Measurements from ENCODE around the gene GLIS2.

Gene GLIS2

DNA sequence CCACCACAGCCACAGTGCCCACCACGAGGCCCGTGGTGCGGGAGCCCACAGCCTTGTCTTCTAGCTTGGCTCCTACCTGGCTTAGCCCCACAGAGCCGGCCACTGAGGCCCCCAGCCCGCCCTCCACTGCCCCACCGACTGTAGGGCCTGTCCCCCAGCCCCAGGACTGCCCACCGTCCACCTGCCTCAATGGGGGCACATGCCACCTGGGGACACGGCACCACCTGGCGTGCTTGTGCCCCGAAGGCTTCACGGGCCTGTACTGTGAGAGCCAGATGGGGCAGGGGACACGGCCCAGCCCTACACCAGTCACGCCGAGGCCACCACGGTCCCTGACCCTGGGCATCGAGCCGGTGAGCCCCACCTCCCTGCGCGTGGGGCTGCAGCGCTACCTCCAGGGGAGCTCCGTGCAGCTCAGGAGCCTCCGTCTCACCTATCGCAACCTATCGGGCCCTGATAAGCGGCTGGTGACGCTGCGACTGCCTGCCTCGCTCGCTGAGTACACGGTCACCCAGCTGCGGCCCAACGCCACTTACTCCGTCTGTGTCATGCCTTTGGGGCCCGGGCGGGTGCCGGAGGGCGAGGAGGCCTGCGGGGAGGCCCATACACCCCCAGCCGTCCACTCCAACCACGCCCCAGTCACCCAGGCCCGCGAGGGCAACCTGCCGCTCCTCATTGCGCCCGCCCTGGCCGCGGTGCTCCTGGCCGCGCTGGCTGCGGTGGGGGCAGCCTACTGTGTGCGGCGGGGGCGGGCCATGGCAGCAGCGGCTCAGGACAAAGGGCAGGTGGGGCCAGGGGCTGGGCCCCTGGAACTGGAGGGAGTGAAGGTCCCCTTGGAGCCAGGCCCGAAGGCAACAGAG, 66.3 kb downstream of the GLIS2 start:
- DNase-seq (ENCODE audit: low read depth in 2 of 2): no peak

DNA sequence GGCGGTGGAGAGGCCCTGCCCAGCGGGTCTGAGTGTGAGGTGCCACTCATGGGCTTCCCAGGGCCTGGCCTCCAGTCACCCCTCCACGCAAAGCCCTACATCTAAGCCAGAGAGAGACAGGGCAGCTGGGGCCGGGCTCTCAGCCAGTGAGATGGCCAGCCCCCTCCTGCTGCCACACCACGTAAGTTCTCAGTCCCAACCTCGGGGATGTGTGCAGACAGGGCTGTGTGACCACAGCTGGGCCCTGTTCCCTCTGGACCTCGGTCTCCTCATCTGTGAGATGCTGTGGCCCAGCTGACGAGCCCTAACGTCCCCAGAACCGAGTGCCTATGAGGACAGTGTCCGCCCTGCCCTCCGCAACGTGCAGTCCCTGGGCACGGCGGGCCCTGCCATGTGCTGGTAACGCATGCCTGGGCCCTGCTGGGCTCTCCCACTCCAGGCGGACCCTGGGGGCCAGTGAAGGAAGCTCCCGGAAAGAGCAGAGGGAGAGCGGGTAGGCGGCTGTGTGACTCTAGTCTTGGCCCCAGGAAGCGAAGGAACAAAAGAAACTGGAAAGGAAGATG, 67.0 kb downstream of the GLIS2 start:
- DNase-seq (ENCODE audit: low read depth in 2 of 2): no peak

DNA sequence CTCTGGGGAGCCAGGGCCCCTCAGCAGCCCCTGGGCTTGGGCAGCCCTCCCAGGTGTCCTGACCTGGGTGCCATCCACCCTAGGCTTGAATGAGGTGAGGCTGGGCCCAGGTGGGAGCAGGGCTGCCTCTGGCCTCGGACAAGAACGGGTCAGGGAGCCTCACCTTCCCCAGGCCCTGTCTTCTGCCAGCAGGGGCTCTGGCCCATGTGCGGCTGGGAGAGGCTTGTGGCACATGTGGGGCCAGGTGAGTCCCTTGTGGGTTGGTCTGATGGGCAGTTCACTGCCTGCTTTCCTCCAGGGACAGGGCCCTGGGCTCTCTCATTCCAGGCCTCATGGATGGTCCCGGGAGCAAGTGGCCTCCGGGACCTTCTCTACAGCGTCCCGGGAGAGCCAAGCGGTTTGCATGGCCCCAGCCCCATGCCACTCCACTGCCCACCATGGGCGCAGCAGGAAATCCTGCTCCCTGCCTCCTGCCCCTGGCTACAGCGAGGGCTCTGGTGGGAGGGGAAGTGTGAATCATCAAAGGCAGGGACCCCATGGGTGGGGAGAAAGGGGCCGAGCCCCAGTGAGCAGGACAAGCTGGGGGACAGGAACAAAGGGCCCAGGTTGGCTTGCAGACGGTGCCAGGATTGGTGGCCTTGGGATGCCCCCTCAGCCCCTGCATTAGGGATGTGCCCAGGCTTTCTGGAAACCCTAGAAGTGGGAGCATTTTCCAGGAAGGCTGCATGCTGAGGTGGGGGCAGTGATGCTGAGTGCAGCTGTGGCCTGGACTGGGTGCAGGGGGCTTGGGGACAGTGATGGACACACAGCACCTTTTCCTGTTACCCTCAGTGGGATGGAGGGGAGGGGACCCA, 68.0 kb downstream of the GLIS2 start:
- no peak for DNase-seq (ENCODE audit: low read depth in 2 of 2)

DNA sequence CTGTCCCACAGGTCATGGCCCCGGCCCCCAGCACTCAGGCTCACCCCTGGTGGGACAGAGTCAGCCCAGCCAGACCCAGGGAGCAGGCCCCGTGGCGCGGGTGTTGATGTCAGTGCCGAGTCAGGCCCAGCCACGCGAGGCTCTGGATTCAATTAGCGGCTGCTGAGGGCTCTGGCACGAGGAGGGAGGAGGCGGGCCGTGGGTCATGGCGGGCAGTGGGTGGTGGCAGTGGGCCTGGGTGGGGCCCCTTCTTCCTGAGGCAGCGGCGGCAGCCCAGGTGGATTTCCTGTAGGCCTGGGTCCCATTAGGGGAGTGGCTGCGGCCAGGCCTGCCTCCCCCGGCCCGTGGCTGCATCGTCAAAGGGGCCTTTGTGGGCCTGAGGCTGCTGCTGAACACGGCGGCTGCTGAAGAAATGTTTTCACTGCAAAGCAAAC, 68.7 kb downstream of the GLIS2 start:
- no peak for DNase-seq (ENCODE audit: low read depth in 2 of 2)

DNA sequence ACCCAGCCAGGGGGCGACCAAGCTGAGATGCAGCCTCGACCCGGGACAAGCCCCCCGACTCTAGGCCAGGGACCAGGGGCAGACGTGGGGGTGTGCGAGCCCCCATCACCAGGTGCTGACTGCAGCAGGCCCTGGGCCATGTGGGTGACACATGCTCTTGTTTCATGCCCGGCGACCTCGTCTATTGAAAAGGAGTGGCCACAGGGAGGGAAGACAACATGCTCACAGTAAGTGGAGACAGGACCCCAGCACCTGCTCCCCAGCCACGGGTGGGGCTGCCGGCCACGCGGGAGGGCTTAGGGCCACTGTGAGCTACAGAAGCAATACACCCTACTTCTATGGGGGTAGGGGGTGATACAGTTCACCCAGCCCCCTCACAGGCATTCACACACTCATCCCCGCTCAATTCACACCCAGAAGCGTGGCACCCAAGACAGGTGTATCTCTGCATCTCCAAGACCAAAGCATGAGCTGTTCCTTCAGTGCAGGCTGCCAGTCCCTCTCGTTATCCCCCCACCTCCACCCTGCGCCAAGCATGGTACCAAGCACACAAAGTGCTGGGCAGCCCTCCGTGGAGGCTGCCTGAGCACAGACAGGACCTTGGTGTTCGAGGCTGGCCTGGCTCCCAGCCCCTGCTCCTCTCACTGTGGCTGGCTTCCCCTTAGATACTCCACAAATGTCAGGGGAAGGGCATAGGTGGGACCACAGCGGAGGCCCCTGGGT, 69.4 kb downstream of the GLIS2 start:
- no peak for DNase-seq (ENCODE audit: low read depth in 2 of 2)

DNA sequence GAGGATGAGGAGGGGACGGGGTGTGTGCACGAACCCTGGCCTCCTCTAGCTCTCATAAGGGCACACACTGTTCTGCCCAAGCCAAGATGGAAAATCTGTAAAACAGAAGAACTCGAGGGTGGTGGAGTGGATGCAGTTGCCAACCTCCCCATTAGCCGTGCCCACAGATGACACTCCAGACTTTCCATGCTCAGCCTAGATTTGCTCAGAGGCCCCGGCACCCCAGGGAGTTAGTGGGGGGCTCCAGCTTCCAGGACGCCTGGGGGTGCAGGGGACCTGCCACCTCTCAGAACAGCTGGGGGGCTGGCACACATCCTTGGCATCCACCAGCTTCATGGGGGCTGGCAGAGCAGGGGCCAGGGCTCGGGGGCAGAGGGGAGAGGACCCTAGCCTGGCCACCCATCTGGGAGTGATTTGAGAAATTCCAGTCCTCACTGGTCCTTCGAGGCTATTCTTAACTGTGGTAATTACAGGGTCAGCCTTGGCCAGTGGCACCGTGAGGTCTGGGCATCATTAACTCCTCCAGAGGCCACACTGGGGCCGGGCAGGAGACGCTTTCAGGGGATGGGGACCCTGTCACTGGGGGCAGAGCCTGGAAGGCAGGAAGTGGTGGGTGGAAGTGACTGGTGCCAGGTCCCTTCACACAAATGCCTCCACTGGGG, 70.1 kb downstream of the GLIS2 start:
- no peak for DNase-seq (ENCODE audit: low read depth in 2 of 2)

DNA sequence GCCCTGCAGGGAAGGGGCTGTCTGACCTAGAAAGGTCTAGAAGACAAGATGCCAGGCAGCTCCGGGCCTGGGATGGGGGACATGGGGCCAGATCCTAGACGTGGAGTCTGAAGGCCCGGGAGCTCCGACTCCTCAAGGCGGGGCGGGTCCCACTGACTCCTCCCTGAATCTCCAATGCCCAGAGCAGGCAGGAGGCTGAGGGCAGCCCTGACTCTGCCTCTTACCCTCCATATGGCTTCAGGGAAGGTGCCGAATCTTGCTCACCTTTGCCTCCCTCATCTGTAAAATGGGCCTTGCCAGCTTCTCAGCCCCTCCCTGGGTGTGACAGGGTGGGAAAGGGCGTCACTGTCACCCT, 70.6 kb downstream of the GLIS2 start:
- DNase-seq (ENCODE audit: low read depth in 2 of 2): no peak

DNA sequence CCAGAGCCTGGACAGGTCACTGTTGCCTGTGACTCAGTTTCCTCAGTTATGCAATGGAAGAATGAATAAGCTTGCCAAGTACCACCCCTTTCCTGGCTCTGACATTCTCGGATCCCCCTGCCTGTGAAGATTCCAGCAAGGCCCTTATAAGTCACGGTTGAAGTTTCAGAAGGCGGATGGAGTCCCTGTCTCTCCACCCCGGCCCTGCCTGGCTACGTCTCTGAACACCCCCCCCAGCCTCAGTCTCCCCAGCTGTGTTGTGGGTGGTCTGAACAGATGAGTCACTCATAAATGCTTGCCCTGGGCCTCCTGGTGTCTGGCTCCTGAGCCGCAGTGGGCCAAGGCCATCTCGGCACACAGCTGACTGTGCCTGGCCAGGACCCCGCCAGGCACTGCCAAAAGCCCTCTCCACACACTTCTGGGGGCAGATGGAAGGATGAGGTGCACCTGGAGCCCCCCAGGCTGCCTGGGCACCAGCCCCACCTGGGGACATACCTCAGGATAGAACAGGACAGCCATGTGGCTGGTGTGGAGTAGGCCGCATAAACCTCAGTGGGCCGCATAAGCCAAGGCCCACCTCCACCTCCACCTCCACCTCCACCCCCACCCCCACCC, 71.2 kb downstream of the GLIS2 start:
- DNase-seq (ENCODE audit: low read depth in 2 of 2): no peak

DNA sequence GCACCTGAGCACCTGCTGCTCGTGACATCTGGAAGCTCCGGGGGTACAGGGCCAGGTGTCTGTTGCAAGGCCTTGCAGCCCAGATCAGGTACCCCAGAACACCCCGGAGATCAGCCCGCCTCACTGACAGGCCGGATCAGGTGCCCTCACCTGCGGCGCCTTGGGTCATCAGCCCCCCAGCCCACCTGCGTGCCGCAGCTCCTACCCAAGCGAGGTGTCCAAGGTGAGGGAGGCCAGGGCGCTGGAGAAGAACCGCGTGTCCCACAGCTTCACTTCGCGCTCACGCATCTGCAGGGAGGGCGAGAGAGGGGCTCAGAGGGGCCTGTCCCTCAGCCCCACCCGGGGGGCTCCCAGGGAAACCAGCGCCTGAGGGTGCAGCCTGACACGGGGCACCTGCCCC, 71.9 kb downstream of the GLIS2 start:
- no peak for DNase-seq (ENCODE audit: low read depth in 2 of 2)

DNA sequence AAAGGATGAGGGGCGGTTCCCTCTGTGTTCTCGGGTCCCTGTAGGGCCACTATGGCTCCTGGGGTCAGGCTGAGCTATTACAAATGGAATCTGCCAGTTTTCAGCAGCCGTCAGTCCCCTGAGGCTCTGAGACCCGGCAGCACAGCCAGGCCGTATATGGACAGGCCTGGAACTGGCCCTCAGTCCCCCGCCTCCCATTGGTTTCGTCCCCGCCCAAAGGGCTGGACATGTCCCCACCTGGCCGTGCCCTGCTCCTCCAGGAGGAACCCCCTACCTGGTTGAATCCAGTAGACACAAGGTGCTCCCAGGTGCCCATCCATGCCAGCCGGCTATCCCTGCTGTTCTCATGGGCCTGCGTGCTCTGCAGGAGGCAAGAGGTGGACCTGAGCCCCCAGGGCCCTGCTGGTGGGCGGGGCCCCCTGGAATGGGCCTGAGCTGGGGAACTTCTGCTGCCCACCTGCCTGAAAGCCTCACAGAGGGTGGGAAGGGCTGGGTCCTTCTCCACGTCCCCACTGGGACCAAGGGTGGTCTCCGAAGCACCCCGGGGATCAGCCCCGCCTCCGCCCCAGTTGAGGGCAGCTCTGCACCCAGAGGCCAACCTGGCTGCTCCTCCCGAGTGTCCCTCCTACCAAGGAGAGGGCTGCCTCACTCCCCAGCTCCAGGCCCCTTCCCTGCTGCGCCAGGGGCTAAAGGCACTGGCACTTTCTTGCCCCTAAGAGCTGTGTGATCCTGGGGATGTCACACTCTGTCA, 72.6 kb downstream of the GLIS2 start:
- DNase-seq (ENCODE audit: low read depth in 2 of 2): no peak

All from stimulated activated CD8-positive, alpha-beta memory T cell treated with anti-CD3 and anti-CD28 coated beads, Interleukin-15, amount 100 ng/mL, for 4 hours (primary cell).